Prostate gland (tissue), 2 donors: Measurements from ENCODE around the gene GH2. TPM values are rescaled to one million over a fixed set of nuclear protein-coding genes. Genes with fewer than 3 reads are reported as not detected.
"Not testable (repeated sequence)": the region's sequence is repeated elsewhere in the genome, so short reads cannot be mapped to it uniquely, and the experiment has no call there.

Source experiments
- DNase-seq: peaks from one replicate; pipeline ENCODE4 v3.0.0-alpha.2; 2019; ENCODE audit warnings: low spot score
- H3K27ac ChIP-seq, 2 donors: fragments of 200-600 bp; sonication (generic); 2 replicates each; pipeline ENCODE4 v1.5.1; 2017 to 2019
- H3K27me3 ChIP-seq: fragments of 200-600 bp; sonication (generic); replicated peaks from 2 replicates; pipeline ENCODE4 v1.5.1; 2019; ENCODE audit not compliant: insufficient read depth
- H3K36me3 ChIP-seq, 2 donors: fragments of 200-600 bp; sonication (generic); 1 replicate in 1 of 2; 2 replicates in 1 of 2; pipeline versions ENCODE4 v1.5.1 to v1.8.1; 2017 to 2019
- H3K4me1 ChIP-seq: fragments of 200-600 bp; sonication (generic); replicated peaks from 2 replicates; pipeline ENCODE4 v1.5.1; 2019
- H3K4me3 ChIP-seq, 2 donors: fragments of 200-600 bp; sonication (generic); 2 replicates each; pipeline ENCODE4 v1.5.1; 2017 to 2019
- H3K9me3 ChIP-seq: fragments of 200-600 bp; sonication (generic); 2 replicates; pipeline ENCODE4 v1.5.1; 2017
- POLR2A ChIP-seq: fragments of 450-650 bp; IDR thresholded peaks from one replicate; pipeline ENCODE4 v1.6.1; 2016; ENCODE audit warnings: antibody characterized with exemption, mild to moderate bottlenecking
- POLR2AphosphoS5 ChIP-seq: sonication (generic); formaldehyde crosslinking; IDR thresholded peaks from one replicate; pipeline ENCODE4 v1.6.1; 2017; ENCODE audit warnings: antibody characterized with exemption
- WGBS: methylation state at CpG from one replicate; pipeline ENCODE4 v1.1.5; 2018; 5-methylcytosine and 5-hydroxymethylcytosine counted together
- intact Hi-C: fragments of 100-400 bp; cut with DNase I; formaldehyde crosslinking; loops from one replicate; pipeline ENCODE4 v1.14.2; 2022
- total RNA-seq, 2 donors: library from RNA; depleted of rRNA; stranded (reverse); fragments of >200 nt; gene quantifications; one replicate each; pipeline ENCODE4 v1.1.0, GENCODE V29; 2016
- TF ChIP-seq, protein P1 (sequence below), 4 experiments: fragments of 200-600 bp in 2 of 4; fragments of 450-650 bp in 2 of 4; sonication (generic) in 2 of 4; IDR thresholded peaks; 1 replicate in 3 of 4; 2 replicates in 1 of 4; pipeline ENCODE4 v1.5.1; 2016 to 2019; ENCODE audit warnings: antibody characterized with exemption in 4 of 4, mild to moderate bottlenecking in 2 of 4, moderate library complexity in 2 of 4

Gene GH2
- total RNA-seq, 2 donors from 2014 or later = not detected

DNA sequence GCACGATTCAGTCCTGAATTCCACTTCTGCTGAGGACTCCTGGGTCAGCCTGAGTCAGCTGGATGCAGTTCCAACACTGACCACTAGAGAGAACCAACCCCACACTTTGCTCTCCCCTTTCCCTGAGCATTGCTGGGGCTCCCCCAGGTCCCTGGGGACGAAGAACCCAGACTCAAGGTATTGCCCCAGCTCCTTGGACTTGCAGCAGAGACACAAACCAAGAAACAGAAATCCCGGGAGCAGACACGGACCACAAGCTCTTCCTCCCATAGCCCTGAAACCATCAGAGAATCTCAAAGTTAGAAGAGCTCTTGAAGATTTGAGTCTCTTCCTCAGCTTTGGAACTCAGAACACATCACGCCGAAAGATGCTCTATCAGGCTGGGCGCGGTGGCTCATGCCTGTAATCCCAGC lies 37.6 kb upstream of the GH2 start:
- Histone ChIP-seq H3K4me3 (no peak overlapping the region), H3K27me3 (no peaks in the 10 kb centered on the region), H3K36me3 (no peaks in the 10 kb centered on the region), H3K4me1 (no peaks in the 10 kb centered on the region), H3K27ac (no peak overlapping the region), H3K9me3 (no peaks in the 10 kb centered on the region)
- intact Hi-C loops = loop anchor here (5.0 to 10.0 kb wide), 2 partner anchors 108 to 365 kb away; no protein-coding TSS in a partner anchor
- TF ChIP-seq POLR2AphosphoS5 (no peak), POLR2A (no peak)
- TF ChIP-seq, protein P1, sequence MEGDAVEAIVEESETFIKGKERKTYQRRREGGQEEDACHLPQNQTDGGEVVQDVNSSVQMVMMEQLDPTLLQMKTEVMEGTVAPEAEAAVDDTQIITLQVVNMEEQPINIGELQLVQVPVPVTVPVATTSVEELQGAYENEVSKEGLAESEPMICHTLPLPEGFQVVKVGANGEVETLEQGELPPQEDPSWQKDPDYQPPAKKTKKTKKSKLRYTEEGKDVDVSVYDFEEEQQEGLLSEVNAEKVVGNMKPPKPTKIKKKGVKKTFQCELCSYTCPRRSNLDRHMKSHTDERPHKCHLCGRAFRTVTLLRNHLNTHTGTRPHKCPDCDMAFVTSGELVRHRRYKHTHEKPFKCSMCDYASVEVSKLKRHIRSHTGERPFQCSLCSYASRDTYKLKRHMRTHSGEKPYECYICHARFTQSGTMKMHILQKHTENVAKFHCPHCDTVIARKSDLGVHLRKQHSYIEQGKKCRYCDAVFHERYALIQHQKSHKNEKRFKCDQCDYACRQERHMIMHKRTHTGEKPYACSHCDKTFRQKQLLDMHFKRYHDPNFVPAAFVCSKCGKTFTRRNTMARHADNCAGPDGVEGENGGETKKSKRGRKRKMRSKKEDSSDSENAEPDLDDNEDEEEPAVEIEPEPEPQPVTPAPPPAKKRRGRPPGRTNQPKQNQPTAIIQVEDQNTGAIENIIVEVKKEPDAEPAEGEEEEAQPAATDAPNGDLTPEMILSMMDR (IDR thresholded peaks at IDR 0.05) = peak; percentile 76 to 90 (median 87)
- peak; percentile 16 for DNase-seq
- WGBS = 43% methylated on average over 8 of the region's 8 CpGs

DNA sequence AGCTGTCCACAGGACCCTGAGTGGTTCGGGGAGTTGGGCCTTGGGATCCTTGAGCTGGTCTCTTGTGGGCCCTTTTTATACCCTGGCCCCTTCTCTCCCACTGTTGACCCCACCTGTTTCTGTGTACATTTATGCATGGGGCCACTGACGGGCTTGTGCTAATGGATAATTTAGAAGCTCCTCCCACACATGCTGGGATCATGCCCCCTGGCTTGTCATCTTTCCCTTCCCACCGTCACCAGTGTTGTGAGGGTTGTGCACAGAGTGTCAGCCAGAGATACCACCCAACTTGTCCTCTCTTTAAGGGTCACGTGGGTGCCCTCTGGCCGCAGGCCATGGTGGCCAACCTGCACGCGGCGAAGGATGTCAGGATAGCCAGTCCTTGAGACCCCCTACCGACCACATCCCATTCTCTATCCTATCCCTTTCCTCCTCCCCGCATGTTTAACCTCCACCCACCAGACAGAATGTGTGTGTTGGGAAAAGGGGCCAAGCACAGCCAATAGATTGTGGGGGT lies 37.1 kb upstream of the GH2 start, which contains the start of gene GH1:
Gene GH1, minus strand, starts transcription at position 51 of the 517 bp plus-strand sequence. CDS start 63 bp downstream, outside the sequence.
- H3K4me3 ChIP-seq, H3K4me1 ChIP-seq, H3K9me3 ChIP-seq, H3K27ac ChIP-seq, DNase-seq, H3K36me3 ChIP-seq, H3K27me3 ChIP-seq: not testable (repeated sequence)
- intact Hi-C loops = loop anchor here (5.0 to 10.0 kb wide), 2 partner anchors 108 to 366 kb away; no protein-coding TSS in a partner anchor
- 52% methylated on average over 10 of the region's 10 CpGs for WGBS

DNA sequence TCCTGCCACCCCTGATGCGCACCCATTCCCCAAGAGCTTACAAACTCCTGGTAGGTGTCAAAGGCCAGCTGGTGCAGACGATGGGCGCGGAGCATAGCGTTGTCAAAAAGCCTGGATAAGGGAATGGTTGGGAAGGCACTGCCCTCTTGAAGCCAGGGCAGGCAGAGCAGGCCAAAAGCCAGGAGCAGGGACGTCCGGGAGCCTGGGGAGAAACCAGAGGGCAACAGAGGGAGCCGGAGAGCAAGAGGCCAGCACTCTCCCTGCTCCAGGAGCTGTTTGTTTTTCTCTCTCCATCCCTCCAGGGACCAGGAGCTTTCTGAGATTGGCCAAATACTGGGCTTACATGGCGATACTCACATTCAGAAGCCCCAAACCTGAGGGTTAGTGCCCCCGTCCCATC lies 36.6 kb upstream of the GH2 start:
- H3K36me3 ChIP-seq = no peaks in the 10 kb centered on the region
- TF ChIP-seq POLR2A (no peak), POLR2AphosphoS5 (no peak)
- TF ChIP-seq, protein P1 (IDR thresholded peaks at IDR 0.05) = no peak
- H3K27ac ChIP-seq = no peak overlapping the region
- DNase-seq = no peak
- H3K9me3 ChIP-seq = no peaks in the 10 kb centered on the region
- no peak overlapping the region for H3K4me3 ChIP-seq
- intact Hi-C loops = loop anchor here (5.0 to 10.0 kb wide), 2 partner anchors 109 to 366 kb away; no protein-coding TSS in a partner anchor
- 75% methylated on average over 10 of the region's 10 CpGs for WGBS
- no peaks in the 10 kb centered on the region for H3K4me1 ChIP-seq
- H3K27me3 ChIP-seq = no peaks in the 10 kb centered on the region

DNA sequence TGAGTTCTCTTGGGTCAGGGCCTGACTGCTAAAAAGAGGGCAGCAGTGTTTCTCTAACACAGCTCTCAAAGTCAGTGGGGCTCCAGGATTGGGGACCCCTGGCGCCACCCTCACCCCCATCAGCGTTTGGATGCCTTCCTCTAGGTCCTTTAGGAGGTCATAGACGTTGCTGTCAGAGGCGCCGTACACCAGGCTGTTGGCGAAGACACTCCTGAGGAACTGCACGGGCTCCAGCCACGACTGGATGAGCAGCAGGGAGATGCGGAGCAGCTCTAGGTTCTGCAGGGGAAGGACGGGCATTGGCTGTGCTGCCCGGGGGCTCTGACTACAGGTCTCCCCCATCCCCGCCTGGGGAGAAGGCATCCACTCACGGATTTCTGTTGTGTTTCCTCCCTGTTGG lies 35.9 kb upstream of the GH2 start:
- Histone ChIP-seq H3K36me3 (no peaks in the 10 kb centered on the region), H3K27ac (no peak overlapping the region), H3K27me3 (no peaks in the 10 kb centered on the region), H3K4me1 (no peaks in the 10 kb centered on the region), H3K4me3 (no peak overlapping the region), H3K9me3 (no peaks in the 10 kb centered on the region)
- intact Hi-C loops = loop anchor here (5.0 to 10.0 kb wide), 2 partner anchors 110 to 367 kb away; no protein-coding TSS in a partner anchor
- 76% methylated on average over 13 of the region's 13 CpGs for WGBS
- DNase-seq = no peak
- TF ChIP-seq POLR2AphosphoS5 = no peak
- TF ChIP-seq POLR2A = no peak
- TF ChIP-seq, protein P1 (IDR thresholded peaks at IDR 0.05) = no peak

DNA sequence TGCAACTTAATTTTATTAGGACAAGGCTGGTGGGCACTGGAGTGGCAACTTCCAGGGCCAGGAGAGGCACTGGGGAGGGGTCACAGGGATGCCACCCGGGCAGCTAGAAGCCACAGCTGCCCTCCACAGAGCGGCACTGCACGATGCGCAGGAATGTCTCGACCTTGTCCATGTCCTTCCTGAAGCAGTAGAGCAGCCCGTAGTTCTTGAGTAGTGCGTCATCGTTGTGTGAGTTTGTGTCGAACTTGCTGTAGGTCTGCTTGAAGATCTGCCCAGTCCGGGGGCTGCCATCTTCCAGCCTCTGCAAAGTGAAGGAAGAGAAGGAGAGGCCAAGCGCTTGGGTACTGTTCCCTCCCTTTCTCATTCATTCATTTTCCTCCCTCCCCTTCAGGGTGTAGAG lies 35.5 kb upstream of the GH2 start:
- H3K4me3 ChIP-seq, DNase-seq, H3K36me3 ChIP-seq, H3K9me3 ChIP-seq, H3K27ac ChIP-seq, H3K4me1 ChIP-seq, H3K27me3 ChIP-seq: not testable (repeated sequence)
- 87% methylated on average over 11 of the region's 11 CpGs for WGBS
- intact Hi-C loops = loop anchor here (5.0 to 10.0 kb wide), 2 partner anchors 110 to 368 kb away; no protein-coding TSS in a partner anchor
